Measurements from ENCODE around the gene BRD9.

DNA sequence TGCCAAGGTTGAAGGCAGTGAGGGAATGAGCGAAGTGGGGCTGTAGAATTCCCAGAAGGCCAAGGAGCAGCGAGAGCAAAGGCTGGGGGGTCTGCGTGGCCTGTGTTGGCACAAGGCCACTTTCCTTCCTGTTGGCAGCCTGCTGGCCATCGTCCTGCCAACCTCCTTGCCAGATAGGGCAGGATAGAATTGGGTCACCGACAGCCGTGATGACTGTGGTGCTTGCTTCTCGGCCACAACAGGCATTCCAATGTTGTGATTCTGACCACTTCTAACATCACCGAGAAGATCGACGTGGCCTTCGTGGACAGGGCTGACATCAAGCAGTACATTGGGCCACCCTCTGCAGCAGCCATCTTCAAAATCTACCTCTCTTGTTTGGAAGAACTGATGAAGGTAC lies 19.0 kb upstream of the BRD9 start:
- no peak for TF ChIP-seq CTCF (IDR thresholded peaks at IDR 0.05)
- no peak for TF ChIP-seq POLR2AphosphoS5 (IDR thresholded peaks at IDR 0.05; ENCODE audit: insufficient read depth in 1 of 2, low read depth in 1 of 2)

Data from vagina (tissue), 2 donors.